Ishikawa (cell line): ENCODE data around the gene LRRC40.

Source experiments
- FOXM1 ChIP-seq: IDR thresholded peaks from 2 replicates; pipeline ENCODE4 v1.6.1; 2012; ENCODE audit warnings: low read depth, borderline replicate concordance
- RAD21 ChIP-seq: IDR thresholded peaks from 2 replicates; pipeline ENCODE4 v1.6.1; 2012; ENCODE audit warnings: low read depth
- YY1 ChIP-seq: IDR thresholded peaks from 2 replicates; pipeline ENCODE4 v1.6.1; 2012; ENCODE audit warnings: low read depth
- TF ChIP-seq, protein P1 (sequence below): IDR thresholded peaks from 2 replicates; pipeline ENCODE4 v1.6.1; 2012
- TF ChIP-seq, protein P2 (sequence below): IDR thresholded peaks from 2 replicates; pipeline ENCODE4 v1.6.1; 2012; ENCODE audit warnings: low read depth, mild to moderate bottlenecking
- TF ChIP-seq, protein P3 (sequence below): IDR thresholded peaks from 2 replicates; pipeline ENCODE4 v1.6.1; 2012

DNA sequence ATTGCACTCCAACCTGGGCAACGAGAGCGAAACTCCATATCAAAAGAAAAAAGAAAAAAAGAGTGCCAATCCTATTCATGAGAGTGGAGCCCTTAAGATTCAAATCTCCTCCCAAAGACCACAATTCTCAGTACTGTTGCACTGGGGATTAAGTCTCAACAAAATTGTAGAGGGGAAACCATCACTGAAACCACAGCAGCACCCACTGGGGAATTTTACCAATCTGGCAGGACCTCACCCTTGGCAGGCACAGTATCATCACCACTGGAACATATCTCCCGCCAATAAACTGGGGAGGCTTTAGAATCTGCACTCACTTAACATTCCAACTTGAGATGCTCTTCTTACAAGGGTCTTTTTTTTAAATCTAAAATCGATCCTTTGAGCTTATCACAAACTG lies 41.0 kb downstream of the LRRC40 start:
- TF ChIP-seq FOXM1 (no peak), YY1 (no peak), RAD21 (no peak)
- TF ChIP-seq, protein P1, sequence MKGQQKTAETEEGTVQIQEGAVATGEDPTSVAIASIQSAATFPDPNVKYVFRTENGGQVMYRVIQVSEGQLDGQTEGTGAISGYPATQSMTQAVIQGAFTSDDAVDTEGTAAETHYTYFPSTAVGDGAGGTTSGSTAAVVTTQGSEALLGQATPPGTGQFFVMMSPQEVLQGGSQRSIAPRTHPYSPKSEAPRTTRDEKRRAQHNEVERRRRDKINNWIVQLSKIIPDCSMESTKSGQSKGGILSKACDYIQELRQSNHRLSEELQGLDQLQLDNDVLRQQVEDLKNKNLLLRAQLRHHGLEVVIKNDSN: no peak
- TF ChIP-seq, protein P2, sequence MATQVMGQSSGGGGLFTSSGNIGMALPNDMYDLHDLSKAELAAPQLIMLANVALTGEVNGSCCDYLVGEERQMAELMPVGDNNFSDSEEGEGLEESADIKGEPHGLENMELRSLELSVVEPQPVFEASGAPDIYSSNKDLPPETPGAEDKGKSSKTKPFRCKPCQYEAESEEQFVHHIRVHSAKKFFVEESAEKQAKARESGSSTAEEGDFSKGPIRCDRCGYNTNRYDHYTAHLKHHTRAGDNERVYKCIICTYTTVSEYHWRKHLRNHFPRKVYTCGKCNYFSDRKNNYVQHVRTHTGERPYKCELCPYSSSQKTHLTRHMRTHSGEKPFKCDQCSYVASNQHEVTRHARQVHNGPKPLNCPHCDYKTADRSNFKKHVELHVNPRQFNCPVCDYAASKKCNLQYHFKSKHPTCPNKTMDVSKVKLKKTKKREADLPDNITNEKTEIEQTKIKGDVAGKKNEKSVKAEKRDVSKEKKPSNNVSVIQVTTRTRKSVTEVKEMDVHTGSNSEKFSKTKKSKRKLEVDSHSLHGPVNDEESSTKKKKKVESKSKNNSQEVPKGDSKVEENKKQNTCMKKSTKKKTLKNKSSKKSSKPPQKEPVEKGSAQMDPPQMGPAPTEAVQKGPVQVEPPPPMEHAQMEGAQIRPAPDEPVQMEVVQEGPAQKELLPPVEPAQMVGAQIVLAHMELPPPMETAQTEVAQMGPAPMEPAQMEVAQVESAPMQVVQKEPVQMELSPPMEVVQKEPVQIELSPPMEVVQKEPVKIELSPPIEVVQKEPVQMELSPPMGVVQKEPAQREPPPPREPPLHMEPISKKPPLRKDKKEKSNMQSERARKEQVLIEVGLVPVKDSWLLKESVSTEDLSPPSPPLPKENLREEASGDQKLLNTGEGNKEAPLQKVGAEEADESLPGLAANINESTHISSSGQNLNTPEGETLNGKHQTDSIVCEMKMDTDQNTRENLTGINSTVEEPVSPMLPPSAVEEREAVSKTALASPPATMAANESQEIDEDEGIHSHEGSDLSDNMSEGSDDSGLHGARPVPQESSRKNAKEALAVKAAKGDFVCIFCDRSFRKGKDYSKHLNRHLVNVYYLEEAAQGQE: no peak
- TF ChIP-seq, protein P3, sequence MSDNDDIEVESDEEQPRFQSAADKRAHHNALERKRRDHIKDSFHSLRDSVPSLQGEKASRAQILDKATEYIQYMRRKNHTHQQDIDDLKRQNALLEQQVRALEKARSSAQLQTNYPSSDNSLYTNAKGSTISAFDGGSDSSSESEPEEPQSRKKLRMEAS: no peak
